Endothelial cell (in vitro differentiated cells): Measurements from ENCODE around the gene FAM89B. TPM values are rescaled to one million over a fixed set of nuclear protein-coding genes. Genes with fewer than 3 reads are reported as not detected.

Experiments used
- DNase-seq: peaks from one replicate; pipeline ENCODE4 v3.0.0; 2021; ENCODE audit warnings: low spot score
- H3K27ac Mint-ChIP-seq: one replicate; pipeline ENCODE4 v1.8.0; 2021; ENCODE audit warnings: mixed read lengths, inconsistent platforms; ENCODE audit not compliant: unreplicated experiment
- H3K27me3 Mint-ChIP-seq: one replicate; pipeline ENCODE4 v1.8.0; 2021; ENCODE audit warnings: mild to moderate bottlenecking, moderate library complexity, mixed read lengths, inconsistent platforms; ENCODE audit not compliant: unreplicated experiment
- H3K36me3 Mint-ChIP-seq: one replicate; pipeline ENCODE4 v1.8.0; 2021; ENCODE audit warnings: mild to moderate bottlenecking, low read depth, mixed read lengths, inconsistent platforms; ENCODE audit not compliant: unreplicated experiment
- H3K4me1 Mint-ChIP-seq: one replicate; pipeline ENCODE4 v1.8.0; 2021; ENCODE audit warnings: mild to moderate bottlenecking, mixed read lengths, inconsistent platforms; ENCODE audit not compliant: unreplicated experiment
- H3K4me3 Mint-ChIP-seq: one replicate; pipeline ENCODE4 v1.8.0; 2021; ENCODE audit warnings: mild to moderate bottlenecking, mixed read lengths, inconsistent platforms; ENCODE audit not compliant: unreplicated experiment
- H3K9me3 Mint-ChIP-seq: one replicate; pipeline ENCODE4 v1.8.0; 2021; ENCODE audit warnings: mixed read lengths, inconsistent platforms; ENCODE audit not compliant: unreplicated experiment
- CTCF ChIP-seq: fragments of 200-600 bp; sonication (generic); IDR thresholded peaks from one replicate; pipeline ENCODE4 v1.5.0; 2021; ENCODE audit warnings: antibody characterized with exemption; ENCODE audit not compliant: unreplicated experiment
- total RNA-seq: library from RNA; stranded (reverse); fragmentation: NEBNext Ultra II Directional; extraction: Animal tissue kit (Norgen Biotek cat#: 25700); gene quantifications from one replicate; pipeline ENCODE4 v1.2.1, GENCODE V29; 2021; ENCODE audit not compliant: unreplicated experiment

The FAM89B gene
- total RNA-seq, 1 donor from 2014 or later, result 44.7 TPM

- Mint-ChIP-seq H3K27ac (peak overlapping the region; percentile 74), H3K27me3 (peaks cover 40% of the 10 kb centered on the region)
Measured at GRCh38 chr11:65590240-65590738, 18.0 kb downstream of the FAM89B start.

GRCh38 chr11:65591939-65592857 is 19.9 kb downstream of the FAM89B start:
- no peak for TF ChIP-seq CTCF
- Mint-ChIP-seq H3K27me3 (peaks cover 34% of the 10 kb centered on the region), H3K36me3 (peaks cover 6% of the 10 kb centered on the region), H3K4me1 (peaks cover 4% of the 10 kb centered on the region), H3K9me3 (no peaks in the 10 kb centered on the region), H3K4me3 (no peak overlapping the region), H3K27ac (no peak overlapping the region)
- peak; percentile 58 for DNase-seq

More at GRCh38 chr11:65590240-65590738, 18.0 kb downstream of the FAM89B start:
- H3K4me3 Mint-ChIP-seq, result no peak overlapping the region
- H3K36me3 Mint-ChIP-seq, result peaks cover 12% of the 10 kb centered on the region
- TF ChIP-seq CTCF, result no peak
- DNase-seq, result no peak
- H3K4me1 Mint-ChIP-seq, result no peaks in the 10 kb centered on the region
- no peaks in the 10 kb centered on the region for H3K9me3 Mint-ChIP-seq

- peaks cover 10% of the 10 kb centered on the region for H3K36me3 Mint-ChIP-seq
- H3K4me1 Mint-ChIP-seq, result peaks cover 4% of the 10 kb centered on the region
- H3K27ac Mint-ChIP-seq, result no peak overlapping the region
- no peak for DNase-seq
- no peak overlapping the region for H3K4me3 Mint-ChIP-seq
- peaks cover 34% of the 10 kb centered on the region for H3K27me3 Mint-ChIP-seq
- TF ChIP-seq CTCF, result no peak
- H3K9me3 Mint-ChIP-seq, result no peaks in the 10 kb centered on the region
Measured at GRCh38 chr11:65592858-65593517, 20.6 kb downstream of the FAM89B start.

GRCh38 chr11:65593518-65594414 is 21.4 kb downstream of the FAM89B start:
- peak; percentile 64 for DNase-seq
- Mint-ChIP-seq H3K4me1 (peaks cover 4% of the 10 kb centered on the region), H3K4me3 (no peak overlapping the region), H3K9me3 (no peaks in the 10 kb centered on the region), H3K27ac (peak overlapping the region; percentile 24), H3K36me3 (peaks cover 13% of the 10 kb centered on the region), H3K27me3 (peaks cover 33% of the 10 kb centered on the region)
- no peak for TF ChIP-seq CTCF
